ENCODE data around the gene ZBTB7C. TPM values are rescaled to one million over a fixed set of nuclear protein-coding genes. Genes with fewer than 3 reads are reported as not detected.

Gene ZBTB7C
- total and polyA plus RNA-seq, 2 of the 4 experiments (the other 2 are of a cell fraction) = not detected

DNA sequence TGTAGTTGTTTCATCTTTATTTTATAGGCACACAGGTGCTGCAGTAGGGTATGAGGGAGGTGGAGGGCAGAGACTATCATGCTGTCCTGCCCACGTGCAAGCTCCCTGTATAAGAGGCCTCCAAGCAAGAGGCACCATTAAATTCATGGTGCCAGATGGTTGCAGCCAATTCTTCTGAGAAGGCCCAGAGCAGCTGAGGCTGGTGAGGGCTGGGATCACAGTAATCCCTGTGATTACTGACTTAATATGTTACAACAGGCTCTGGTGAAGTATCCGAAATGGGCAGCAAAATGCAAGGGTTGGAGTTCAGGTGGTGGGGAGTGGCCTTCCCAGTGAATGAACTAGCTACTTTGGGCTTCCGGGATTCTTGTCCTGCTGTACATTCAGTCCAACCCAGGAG, 286.8 kb downstream of the ZBTB7C start:
- ChIA-PET CTCF (no interaction called here), POLR2A (ENCODE audit: unreplicated experiment) (no interaction called here)
- Histone ChIP-seq H2BK120ac (ENCODE audit: low read depth, low read length) (no peak overlapping the region), H2AFZ (replicated peaks; ENCODE audit: low read length, poor library complexity) (no peak overlapping the region), H3K18ac (ENCODE audit: low read depth, low read length) (no peak overlapping the region), H3K4me3 (ENCODE audit: insufficient read depth, low read depth, low read length) (no peak overlapping the region), H3K9me1 (ENCODE audit: insufficient read depth, low read length) (no peaks in the 10 kb centered on the region), H2BK20ac (ENCODE audit: low read depth, low read length) (no peak overlapping the region), H3K27me3 (ENCODE audit: control insufficient read depth, insufficient read depth, low read length) (peaks cover 6% of the 10 kb centered on the region), H3K9me3 (ENCODE audit: control insufficient read depth, insufficient read depth, low read length) (no peaks in the 10 kb centered on the region), H2AK5ac (ENCODE audit: low read depth, low read length) (no peak overlapping the region), H3K4me2 (ENCODE audit: low read depth, low read length) (no peak overlapping the region), H2BK5ac (ENCODE audit: low read depth, low read length, poor library complexity, severe bottlenecking) (no peak overlapping the region), H3K27ac (ENCODE audit: insufficient read depth, low read length) (no peak overlapping the region), H3K56ac (ENCODE audit: extremely low read depth, insufficient read depth, low read length) (no peak overlapping the region), H3K4me1 (ENCODE audit: control insufficient read depth, insufficient read depth, low read length) (no peaks in the 10 kb centered on the region), H2BK15ac (ENCODE audit: low read depth, low read length) (no peak overlapping the region), H3K14ac (replicated peaks; ENCODE audit: low read depth, low read length) (no peak overlapping the region), H3K23ac (ENCODE audit: low read depth, low read length) (no peak overlapping the region), H3K4ac (ENCODE audit: low read depth, low read length) (no peak overlapping the region), H3K36me3 (ENCODE audit: control insufficient read depth, insufficient read depth, low read length) (no peaks in the 10 kb centered on the region), H4K8ac (ENCODE audit: low read depth in 2 of 2, low read length in 2 of 2) (no peak overlapping the region), H4K91ac (ENCODE audit: insufficient read depth, low read depth, low read length) (no peak overlapping the region), H4K5ac (ENCODE audit: low read depth, low read length) (no peak overlapping the region), H2AK9ac (replicated peaks; ENCODE audit: low read depth, low read length, poor library complexity) (no peak overlapping the region), H3K79me1 (ENCODE audit: low read depth in 1 of 2, low read length in 2 of 2) (no peaks in the 10 kb centered on the region), H3K9ac (ENCODE audit: low read depth, low read length) (no peak overlapping the region), H4K20me1 (ENCODE audit: insufficient read depth, low read length) (no peaks in the 10 kb centered on the region)
- dilution Hi-C loops (cut with HindIII; ENCODE audit: low sequenced_read_pairs, unreplicated experiment) = no loop called here
- no TSS peak for BruUV-seq (replicated peaks)
- no CpG with 5 or more reads among the region's 3 CpGs for WGBS, 2 experiments (ENCODE audit: extremely low coverage in 2 of 2, insufficient read length in 1 of 2)
- TF ChIP-seq RAD21 (IDR thresholded peaks at IDR 0.05; ENCODE audit: low read length) (no peak), RFX5 (IDR thresholded peaks at IDR 0.05; ENCODE audit: low read depth, low read length) (no peak), POLR2A (IDR thresholded peaks at IDR 0.05; ENCODE audit: low read depth, low read length) (no peak), CEBPB (IDR thresholded peaks at IDR 0.05; ENCODE audit: low read depth, low read length) (no peak), SMC3 (IDR thresholded peaks at IDR 0.05; ENCODE audit: low read depth, low read length) (no peak), BHLHE40 (IDR thresholded peaks at IDR 0.05; ENCODE audit: low read depth, low read length) (no peak), NFE2L2 (IDR thresholded peaks at IDR 0.05; ENCODE audit: low read depth, low read length) (no peak), FOS (IDR thresholded peaks at IDR 0.05; ENCODE audit: low read depth, low read length) (no peak)
- TF ChIP-seq, protein P1, sequence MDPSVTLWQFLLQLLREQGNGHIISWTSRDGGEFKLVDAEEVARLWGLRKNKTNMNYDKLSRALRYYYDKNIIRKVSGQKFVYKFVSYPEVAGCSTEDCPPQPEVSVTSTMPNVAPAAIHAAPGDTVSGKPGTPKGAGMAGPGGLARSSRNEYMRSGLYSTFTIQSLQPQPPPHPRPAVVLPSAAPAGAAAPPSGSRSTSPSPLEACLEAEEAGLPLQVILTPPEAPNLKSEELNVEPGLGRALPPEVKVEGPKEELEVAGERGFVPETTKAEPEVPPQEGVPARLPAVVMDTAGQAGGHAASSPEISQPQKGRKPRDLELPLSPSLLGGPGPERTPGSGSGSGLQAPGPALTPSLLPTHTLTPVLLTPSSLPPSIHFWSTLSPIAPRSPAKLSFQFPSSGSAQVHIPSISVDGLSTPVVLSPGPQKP (IDR thresholded peaks at IDR 0.05; ENCODE audit: borderline replicate concordance, low read depth, low read length) = no peak
- TF ChIP-seq, protein P2, sequence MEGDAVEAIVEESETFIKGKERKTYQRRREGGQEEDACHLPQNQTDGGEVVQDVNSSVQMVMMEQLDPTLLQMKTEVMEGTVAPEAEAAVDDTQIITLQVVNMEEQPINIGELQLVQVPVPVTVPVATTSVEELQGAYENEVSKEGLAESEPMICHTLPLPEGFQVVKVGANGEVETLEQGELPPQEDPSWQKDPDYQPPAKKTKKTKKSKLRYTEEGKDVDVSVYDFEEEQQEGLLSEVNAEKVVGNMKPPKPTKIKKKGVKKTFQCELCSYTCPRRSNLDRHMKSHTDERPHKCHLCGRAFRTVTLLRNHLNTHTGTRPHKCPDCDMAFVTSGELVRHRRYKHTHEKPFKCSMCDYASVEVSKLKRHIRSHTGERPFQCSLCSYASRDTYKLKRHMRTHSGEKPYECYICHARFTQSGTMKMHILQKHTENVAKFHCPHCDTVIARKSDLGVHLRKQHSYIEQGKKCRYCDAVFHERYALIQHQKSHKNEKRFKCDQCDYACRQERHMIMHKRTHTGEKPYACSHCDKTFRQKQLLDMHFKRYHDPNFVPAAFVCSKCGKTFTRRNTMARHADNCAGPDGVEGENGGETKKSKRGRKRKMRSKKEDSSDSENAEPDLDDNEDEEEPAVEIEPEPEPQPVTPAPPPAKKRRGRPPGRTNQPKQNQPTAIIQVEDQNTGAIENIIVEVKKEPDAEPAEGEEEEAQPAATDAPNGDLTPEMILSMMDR (conservative IDR thresholded peaks at IDR 0.05; ENCODE audit: low read depth, low read length) = no peak
- intact Hi-C loops (cut with micrococcal nuclease) = no loop called here
- in situ Hi-C loops (cut with MboI; ENCODE audit: low sequenced_read_pairs) = no loop called here
- DNase-seq (no peak), ATAC-seq (ENCODE audit: low read depth) (no peak)
